HG02798 (cell line): ENCODE data around the gene ACOT11.
"Not testable (repeated sequence)": the region's sequence is repeated elsewhere in the genome, so short reads cannot be mapped to it uniquely, and the experiment has no call there.

Source experiments
- ATAC-seq: cut with Tn5 transposase; IDR thresholded peaks from one replicate; pipeline ENCODE4 v1.9.1; 2021; ENCODE audit warnings: mild to moderate bottlenecking; ENCODE audit not compliant: unreplicated experiment, poor library complexity

ACOT11 gene

DNA sequence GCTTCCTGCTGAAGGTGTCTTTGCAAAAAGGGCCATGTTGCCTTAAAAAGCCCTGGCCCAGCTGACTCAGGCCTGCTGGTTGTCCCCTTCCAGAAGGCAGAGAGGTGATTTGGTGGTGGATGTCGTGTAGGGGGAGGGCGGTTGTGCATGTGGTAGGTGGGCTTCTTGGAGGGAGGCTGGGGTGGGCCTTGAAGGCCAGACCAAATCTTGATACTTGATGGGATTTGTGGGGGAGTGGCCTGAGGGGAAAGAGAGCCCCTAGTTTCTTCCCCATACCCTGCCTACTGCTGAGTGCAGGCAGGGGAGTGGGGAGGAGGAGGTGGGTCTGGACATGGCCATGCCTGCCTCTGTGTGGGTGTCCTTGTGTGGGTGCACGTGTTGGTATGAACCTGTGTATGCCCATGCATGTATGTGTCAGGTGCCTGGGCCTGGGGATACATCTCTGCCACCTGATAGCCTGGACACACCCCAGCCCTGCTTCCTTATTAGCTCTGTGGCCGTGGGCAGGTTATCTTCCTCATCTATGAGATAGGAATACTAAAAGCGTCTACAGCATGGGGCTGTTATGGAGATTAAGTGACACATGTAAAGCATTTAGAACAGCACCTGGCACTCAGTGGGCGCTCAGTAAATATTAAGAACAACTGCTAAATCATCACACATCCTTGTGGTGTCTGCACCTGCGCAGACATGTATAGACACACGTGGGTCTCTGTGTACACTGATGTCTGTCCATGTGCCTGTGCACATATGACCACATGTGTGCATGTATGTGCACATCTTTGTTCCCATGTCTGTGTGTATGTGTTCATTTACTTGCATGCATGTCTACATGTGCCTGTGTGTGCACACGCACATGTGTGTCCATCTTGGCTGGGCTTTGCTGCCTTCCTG lies 58.3 kb downstream of the ACOT11 start:
- no peak for ATAC-seq

GRCh38 chr1:54606990-54607325 lies 58.9 kb downstream of the ACOT11 start:
- no peak for ATAC-seq

GRCh38 chr1:54607821-54608565 lies 60.0 kb downstream of the ACOT11 start:
- no peak for ATAC-seq

- ATAC-seq, result no peak
Measured at GRCh38 chr1:54608566-54609230, 60.7 kb downstream of the ACOT11 start.

DNA sequence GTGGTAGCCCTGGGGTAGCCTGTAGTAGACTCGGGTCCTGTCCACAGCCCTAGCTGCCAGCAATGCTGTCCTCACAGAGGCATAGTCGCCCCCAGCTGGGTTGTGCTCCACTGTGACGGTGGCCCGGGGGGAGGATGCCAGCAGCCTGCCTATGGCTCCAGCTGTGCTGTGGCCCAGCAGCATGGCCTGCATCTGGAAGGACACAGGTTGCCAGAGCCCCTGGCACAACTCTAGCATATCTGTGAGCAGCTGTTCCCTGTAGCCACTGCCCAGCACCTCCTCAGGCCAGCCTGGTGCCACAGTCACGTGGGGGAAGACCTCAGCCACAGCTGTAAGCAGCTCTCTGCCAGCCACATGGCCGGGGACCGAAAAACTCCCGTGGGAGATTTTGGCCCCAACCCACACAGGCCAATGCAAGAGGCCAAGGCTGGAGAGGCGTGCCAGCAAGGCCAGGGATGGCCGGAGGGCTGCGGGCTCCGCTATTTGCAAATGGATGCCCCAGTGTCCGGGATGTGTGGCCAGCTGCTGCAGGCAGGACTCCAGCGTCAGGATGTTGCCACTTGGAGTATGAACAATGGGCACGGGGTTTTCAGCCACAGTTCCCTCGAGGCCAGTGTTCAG lies 61.4 kb downstream of the ACOT11 start:
- no peak for ATAC-seq

DNA sequence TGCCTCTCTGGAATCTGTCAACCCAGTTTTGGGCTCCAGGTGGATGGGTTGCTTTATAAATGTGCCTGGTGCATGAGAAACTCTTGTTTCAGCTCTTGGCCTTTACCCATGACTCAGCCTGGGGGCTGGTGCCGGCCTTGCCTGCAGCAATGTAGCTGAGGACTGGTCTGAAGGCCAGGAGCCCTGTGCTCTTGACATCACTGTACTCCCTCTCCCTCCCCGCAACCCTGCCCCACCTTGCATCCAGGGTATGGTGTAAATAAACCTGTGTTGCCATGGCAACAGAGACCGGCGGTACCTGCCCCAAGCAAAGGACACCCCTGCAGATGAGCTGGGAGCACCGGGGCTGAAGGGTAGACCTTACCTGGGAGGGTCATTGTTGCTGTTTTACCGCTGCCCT lies 62.0 kb downstream of the ACOT11 start:
- no peak for ATAC-seq

DNA sequence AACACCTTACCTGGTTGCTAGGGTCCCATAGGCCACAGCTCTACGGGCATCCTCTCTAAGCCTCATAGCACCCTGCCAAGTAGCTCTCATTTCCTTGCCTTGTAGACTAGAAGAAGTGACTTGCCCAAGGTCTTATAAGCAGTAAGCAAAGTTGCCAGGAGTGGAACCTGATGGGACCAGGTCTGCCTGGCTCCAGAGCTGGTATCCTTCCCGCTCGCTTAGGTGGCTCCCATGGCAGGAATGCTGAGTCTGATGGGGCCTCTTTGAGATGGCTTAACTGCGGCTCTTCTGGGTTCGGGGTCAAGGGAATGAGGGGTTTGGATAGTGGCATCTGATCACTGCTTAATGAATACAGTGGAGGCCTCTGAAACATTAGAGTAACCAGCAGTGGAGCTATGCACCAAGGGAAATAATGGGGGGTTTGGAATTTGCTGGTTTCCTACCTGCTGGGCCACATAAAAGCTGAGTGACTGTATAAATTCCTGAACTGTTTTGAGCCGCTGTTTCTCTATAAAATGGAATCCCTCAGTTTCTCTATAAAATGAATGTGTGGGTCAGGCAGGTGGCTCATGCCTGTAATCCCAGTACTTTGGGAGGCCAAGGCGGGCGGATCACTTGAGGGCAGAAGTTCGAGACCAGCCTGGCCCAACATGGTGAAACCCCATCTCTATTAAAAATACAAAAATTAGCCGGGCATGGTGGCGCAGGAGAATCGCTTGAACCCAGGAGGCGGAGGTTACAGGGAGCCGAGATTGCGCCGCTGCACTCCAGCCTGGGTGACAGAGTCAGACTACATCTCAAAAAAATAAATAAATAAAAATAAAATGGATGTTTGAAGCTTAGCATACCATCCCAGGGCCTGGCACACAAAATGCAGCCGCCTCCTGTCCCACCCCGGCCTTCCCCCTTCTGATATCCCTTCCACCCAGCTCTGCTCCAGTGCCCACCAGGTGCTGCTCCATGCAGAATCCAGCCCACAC lies 62.9 kb downstream of the ACOT11 start:
- ATAC-seq, result no peak

DNA sequence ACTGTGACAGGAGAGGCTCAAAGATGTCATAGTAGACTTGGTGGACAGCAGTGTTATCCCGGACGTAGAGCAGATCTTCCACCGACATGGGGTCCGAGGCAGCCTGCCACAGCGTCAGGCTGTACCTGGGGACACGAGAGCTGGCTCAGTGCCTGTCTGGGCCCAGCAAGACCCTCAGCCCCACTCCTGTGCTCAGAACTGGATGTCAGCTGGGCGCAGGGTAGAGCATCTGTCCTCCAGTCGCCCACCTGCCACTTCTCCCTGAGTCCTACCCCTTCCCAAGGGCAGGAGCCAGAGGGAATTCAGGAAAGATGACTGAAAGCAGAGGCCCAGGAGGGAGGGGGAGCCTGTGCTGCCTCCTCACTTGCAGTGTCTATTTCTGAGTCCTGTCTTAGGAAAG lies 63.6 kb downstream of the ACOT11 start:
- ATAC-seq, result no peak

GRCh38 chr1:54614024-54614423 lies 66.0 kb downstream of the ACOT11 start:
- ATAC-seq, result no peak

- no peak for ATAC-seq
Measured at GRCh38 chr1:54614563-54614962, 66.5 kb downstream of the ACOT11 start.

- no peak for ATAC-seq
Measured at GRCh38 chr1:54615531-54616279, 67.7 kb downstream of the ACOT11 start.

- ATAC-seq, result no peak
Measured at GRCh38 chr1:54619749-54620148, 71.7 kb downstream of the ACOT11 start.

GRCh38 chr1:54623216-54624007 lies 75.4 kb downstream of the ACOT11 start, which contains the start of gene FAM151A:
FAM151A (minus strand) TSS chr1:54623525; CDS start chr1:54623395, 130 bp downstream.
- ATAC-seq, result no peak

GRCh38 chr1:54624466-54625464 lies 76.7 kb downstream of the ACOT11 start:
- ATAC-seq, result no peak

- ATAC-seq, result no peak
Measured at GRCh38 chr1:54627196-54627595, 79.2 kb downstream of the ACOT11 start.

DNA sequence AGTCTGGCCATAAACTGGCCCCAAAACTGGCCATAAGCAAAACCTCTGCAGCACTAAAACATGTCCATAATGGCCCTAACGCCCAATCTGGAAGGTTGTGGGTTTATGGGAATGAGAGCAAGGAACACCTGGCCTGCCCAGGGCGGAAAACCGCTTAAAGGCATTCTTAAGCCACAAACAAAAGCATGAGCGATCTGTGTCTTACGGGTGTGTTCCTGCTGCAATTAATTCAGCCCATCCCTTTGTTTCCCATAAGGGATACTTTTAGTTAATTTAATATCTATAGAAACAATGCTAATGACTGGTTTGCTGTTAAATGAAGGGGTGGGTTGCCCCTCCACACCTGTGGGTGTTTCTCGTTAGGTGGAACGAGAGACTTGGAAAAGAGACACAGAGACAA lies 87.8 kb downstream of the ACOT11 start:
- not testable (repeated sequence) for ATAC-seq
